HG03139 (cell line): ENCODE data around the gene RAB27B.
"Not testable (repeated sequence)": the region's sequence is repeated elsewhere in the genome, so short reads cannot be mapped to it uniquely, and the experiment has no call there.

Source experiments
- ATAC-seq: cut with Tn5 transposase; IDR thresholded peaks from one replicate; pipeline ENCODE4 v1.9.1; 2021; ENCODE audit not compliant: unreplicated experiment

Gene RAB27B, protein sequence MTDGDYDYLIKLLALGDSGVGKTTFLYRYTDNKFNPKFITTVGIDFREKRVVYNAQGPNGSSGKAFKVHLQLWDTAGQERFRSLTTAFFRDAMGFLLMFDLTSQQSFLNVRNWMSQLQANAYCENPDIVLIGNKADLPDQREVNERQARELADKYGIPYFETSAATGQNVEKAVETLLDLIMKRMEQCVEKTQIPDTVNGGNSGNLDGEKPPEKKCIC

DNA sequence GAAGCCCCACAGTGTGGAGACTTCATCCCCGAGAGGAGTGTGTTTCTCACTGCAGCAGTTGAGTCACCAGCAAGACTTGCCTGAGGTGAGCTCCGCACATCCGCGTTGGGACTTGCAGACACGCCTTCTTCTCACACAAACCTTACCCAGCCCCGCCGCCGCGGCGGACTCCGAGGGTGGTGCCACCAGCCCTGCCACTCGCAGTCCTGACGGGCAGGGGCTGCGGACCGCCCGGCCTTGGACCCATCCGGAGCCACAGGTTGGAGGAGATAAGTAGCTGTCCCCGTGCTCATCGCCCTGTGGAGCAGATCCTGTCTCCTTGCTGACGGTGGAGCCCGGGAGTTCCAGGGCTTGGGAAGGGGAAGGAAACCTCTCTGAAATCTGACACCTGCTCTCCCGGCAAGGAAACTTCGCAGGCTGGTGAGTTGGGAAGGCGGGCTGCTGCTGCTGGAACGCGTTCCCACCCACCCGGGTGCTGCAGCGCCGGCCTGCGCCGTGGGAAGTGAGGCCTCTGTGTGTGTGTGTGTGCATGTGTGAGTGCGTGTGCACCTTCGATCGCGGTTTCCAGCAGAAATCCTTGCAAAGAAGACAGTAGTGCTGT, at the start of gene RAB27B:
TSS of gene RAB27B (plus strand) at position 197 of the 601 bp plus-strand sequence. CDS start 49,109 bp downstream, outside the sequence.
- no peak for ATAC-seq

DNA sequence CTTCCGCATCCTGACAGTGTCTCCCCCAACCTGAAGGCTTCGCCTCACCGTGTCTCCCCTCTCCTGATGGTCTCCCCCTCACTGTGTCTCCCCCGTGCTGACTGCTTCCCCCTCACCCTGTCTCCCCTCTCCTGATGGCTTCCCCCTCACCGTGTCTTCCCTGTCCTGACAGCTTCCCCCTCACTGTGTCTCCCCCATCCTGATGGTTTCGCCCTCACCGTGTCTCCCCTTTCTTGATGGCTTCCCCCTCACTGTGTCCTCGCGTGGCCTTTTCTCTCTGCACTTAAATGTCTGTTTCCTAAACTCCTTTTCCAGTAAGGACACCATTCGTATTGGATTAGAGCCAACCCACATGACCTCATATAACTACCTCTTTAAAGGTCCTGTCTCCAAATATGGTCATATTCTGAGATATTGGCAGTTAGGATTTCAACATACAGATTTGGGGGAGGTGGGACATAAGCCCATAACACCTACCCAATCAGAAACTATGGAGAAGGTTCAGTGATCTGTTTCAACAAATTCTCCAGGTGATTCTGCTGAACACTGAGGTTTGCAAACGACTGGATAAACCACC, 47.9 kb upstream of the RAB27B start:
- ATAC-seq = no peak

DNA sequence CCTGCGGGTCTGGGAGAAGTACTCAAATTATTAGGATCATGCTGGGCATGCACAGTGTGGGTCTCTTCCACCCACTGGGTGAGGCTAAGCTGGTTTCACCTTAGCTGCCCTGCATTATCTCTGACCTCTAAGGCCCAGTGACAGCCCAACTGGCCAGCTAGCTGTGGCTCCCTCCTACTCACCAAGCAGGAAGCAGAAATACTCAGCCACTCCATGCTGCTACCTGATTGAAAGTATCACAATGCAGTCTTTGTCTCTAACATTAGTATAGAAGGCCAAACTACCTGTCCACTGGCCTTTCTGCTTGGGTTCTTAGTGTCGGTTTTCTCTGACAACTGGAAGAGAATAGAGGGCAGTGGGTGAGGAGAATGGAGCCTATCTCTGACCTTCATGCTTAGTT, 47.3 kb upstream of the RAB27B start:
- no peak for ATAC-seq

DNA sequence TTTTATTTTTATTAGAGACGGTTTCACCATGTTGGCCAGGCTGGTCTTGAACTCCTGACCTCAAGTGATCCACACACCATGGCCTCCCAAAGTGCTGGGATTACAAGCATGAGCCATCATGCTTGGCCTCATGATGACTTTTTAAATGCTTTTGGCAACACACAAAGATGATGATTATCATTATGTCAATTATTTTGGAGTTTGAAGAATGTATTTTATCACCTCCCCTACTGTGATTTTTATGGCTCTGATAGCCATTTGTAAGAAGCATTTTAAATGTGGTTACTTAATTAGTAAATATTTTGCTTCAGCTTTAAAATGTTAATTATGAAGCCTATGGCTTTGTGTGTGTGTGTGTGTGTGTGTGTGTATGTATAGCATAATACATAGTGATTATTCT, 45.1 kb upstream of the RAB27B start:
- ATAC-seq = no peak

DNA sequence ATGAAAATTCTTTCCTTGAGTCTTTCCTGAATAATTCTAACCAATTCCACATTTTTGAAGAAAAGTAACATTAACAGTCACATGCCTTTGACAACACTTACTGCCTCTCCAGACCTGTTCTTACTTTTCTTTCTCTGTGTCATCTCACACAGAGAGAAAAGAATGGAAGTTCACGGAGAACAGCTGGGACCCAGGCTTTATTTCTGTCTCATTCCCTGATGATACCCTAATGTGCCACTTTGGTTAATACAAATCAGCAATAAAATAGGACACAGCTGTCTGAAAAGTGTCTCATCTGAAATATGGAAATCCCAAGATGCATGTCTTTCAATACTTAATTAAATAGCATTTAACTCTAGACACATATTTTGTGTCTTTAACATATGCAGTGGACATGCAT, 42.1 kb upstream of the RAB27B start:
- ATAC-seq = no peak

DNA sequence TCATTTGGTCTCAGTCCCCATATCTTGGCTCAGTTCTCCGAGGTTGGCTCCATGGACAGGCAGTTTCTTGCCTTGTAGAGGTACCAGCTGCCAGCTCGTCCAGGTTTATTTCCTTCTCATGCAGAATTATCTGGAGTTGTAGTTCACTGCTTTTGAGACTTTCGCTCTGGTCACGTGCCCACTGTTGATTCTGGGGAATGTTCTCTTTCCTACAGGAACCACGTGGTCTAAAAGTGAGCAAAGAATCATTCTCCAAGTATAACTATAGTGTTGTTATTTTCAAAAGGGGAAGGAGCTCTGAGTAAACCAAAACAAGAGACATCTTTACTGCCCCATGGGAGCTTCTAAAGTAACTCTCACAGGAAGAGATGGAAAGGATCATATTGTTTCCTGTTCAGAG, 41.2 kb upstream of the RAB27B start:
- ATAC-seq = no peak

DNA sequence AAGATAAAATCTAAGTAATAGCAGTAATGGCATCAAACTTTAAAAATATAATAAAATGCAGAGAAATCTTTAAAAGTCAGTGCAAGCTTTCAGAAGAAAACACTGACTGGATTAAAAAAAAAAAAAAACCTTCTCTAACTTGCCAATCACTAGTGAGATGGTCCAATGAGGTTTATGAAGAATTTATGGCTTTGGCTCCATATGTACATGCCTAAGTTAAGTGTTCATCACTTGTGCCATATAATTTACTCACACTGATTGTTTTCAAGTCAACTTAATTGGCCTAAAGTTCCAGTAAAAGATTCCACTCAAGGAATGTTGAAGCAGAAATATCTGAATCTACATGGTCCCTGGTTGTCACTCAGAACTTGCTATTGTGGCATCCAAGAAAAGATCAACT, 40.7 kb upstream of the RAB27B start:
- ATAC-seq = no peak

DNA sequence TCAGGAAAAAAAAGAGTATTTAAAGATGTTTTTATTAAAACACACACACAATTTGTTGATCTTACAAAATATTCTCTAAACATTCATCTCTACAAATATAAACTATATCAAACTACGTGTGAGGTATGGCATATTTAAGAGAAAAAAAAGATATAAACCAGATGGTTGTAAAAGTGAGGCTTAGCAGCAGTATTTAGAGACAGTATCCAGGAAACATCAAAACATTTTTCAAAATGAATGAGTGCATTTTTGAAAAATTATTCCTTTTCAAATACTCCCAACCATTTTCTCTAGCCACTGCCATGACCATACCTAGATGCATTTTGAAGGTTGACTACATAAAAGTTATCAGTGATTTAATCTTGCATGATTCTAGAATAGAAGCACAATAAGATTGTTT, 38.2 kb upstream of the RAB27B start:
- ATAC-seq = no peak

DNA sequence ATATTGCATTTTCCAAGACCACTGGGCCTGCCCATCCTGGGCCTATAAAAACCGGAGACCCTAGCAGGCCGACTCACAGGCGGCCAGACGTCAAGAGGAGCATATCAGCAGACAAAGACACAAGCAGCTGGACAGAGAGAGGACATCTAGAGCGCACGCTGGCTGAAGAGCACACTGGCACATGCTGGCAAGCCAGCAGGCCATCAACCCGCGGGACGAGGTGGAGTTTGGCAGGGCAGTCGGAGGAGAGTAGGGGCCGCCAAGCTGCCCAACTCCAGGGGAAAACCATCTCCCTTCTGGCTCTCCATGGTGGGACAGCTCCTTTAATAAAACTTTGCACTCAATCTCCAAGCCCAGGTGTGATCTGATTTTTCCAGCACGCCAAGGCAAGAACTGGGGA, 36.6 kb upstream of the RAB27B start:
- ATAC-seq = no peak

DNA sequence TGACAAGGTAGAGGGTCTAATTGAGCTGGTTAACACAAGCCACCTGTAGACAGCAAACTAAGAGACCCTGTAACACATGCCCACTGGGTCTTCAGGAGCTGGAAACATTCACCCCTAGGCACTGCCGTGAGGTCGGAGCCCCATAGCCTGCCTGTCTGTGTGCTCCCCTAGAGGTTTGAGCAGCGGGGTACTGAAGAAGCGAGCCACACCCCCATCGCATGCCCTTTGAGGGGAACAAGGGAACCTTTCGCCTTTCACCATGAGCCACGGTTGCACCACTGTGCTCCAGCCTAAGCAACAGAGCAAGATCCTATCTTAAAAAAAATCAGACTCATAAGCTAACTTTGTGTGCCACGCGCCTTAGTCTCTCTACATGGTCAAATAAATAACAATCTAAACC, 36.2 kb upstream of the RAB27B start:
- ATAC-seq = no peak

DNA sequence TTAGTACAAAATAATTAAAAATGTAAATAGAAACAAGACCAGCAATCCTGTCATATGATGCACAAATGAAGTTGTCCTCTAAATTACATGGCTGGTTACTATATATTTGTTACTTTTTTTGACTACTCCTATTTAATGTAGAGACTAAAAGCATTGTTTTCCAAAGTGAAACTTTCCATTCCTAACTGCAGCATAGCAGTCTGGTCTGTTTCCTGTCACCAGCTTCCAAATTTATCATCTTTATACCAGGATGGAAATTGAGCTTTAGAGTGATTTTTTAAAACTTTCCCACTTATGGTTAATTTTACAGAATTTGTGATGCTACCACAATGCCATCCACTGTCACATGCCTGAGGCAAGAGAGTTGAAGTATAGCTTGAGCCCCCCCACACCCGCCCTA, 33.5 kb upstream of the RAB27B start:
- ATAC-seq = no peak

DNA sequence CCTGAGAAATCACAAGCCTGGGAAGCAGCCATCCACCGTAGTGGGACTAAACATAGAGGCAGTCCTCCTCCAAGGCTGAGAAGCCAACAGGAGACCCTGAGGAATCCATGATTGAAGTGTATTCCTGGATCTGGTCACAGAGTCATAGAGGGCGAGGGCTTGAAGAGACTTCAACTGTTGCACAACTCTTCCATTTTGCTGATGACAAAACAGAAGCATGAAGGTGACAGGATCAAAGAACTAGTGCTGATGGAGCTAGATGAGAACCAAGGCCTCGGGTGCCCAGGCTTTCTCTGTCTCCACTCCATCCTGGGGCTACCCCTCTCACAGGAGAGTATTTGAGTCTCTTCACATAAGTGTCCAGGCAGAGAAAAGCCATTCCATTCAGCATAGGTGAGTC, 30.1 kb upstream of the RAB27B start:
- no peak for ATAC-seq

DNA sequence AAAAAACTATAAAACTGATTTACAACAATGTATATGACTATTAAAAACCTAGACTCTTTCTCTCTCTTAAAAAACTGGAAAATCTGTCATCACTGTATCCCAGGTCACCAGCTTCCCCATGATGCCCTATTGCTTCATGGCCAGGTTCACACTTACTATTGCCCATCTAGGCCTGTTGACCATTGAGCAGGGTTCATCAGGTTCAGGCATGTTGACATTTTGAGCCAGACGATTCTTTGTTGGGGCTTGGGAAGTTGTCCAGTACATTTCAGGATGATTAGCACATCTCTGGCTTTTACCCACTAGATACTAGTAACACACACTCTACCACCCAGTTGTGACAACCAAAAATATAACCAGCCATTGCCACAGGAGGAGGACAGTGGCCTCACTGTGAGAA, 26.9 kb upstream of the RAB27B start:
- ATAC-seq = no peak

DNA sequence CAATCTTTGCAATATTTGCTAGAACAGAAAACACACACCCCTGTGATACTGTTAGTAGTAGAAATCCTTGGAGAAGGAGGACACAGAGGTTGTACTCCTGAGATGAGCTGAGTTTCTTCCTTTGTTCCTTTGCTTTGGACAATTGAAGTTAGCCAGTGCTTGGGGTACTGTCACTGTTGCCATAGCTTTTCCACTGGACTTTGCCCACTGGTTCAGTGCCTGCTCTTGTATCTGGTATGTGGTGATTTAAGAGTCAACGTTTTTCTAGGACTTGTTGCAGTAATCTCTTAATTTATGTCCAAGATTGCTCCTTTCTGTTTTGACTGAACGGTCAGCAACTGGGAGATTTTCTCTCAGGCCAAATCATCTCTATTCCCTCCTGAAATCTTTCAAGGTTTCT, 26.1 kb upstream of the RAB27B start:
- ATAC-seq = no peak

DNA sequence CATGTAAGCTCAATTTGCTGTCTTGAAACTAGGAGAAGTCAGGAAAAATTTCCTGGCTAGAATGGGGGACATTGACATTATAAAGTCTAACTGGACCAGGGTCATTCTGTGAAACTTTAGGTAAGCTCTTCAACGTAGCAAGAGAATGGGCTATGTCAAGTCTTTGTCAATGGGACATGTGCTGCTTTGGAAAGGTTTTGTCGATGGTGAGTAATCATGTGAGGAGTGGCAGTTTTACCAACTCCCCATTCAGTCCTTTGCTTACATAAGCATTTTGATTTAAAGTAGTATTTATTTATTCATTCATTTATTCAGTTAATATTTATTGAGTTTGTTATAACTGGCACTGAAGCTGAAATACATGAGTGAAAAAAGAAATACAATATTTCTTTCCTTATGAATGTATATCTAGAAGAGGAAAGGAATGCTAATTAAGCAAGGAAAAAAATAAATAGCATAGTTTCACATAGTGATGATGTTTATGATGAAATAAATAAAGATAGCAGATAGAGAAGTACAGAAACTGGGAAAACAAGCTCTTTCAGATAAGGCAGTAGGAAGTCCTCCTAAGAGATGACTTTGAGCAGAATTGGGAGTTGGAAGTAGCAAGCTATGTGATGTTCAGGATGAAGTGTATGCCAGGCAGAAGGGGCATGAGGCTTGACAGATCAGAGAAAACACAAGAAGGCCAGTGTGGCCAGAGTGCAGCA, 25.4 kb upstream of the RAB27B start:
- no peak for ATAC-seq

DNA sequence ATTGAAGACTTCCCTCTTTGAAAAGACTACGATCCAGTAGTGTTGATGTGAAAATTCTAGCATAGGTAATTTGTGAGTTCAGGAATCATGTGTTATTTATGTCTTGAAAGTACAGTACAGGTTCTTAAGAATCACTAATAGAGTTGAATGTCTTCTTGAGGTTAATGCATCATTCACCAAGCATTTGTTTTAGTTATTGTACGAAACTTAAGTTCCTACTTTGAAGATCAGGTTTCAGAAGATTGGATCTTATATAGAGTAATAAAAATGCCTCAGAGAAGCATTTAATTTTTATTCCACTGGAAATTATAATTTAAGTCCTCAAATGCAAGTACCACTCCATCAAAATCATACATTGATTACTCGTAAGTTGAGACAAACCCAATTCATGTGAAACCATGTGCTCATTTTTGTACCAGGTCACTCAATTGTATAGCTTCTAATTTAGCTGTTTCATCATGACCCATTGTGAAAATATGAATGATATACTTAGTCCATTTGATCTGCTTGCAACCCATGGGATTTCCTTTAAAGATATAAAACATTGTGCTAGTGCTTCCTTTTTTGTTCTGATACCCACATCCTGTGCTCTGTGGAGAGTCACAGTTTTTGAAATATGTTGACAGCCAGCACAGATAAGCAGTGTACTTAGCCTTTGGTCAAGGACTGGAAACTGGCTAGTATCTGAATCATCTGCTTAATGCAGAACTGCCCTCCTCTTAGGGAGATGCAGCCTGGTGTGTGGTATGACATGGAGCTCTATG, 22.5 kb upstream of the RAB27B start:
- ATAC-seq = no peak

DNA sequence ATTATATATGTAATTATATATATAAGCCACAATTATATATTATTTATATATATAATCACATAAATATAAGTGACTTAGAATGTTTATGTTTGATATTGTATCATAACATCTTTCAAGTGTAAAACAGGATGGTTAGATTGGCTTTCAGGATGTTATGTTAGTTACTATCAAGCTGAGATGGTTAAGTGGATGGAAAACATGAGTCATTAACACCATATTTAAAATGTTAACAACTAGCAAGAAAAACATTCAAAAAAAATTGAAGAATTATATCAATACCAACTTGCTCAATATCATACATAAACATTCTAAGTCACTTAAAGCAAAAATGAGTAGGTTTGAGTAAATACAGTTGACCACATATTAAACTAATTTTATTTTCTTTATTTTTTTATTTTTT, 21.8 kb upstream of the RAB27B start:
- no peak for ATAC-seq

DNA sequence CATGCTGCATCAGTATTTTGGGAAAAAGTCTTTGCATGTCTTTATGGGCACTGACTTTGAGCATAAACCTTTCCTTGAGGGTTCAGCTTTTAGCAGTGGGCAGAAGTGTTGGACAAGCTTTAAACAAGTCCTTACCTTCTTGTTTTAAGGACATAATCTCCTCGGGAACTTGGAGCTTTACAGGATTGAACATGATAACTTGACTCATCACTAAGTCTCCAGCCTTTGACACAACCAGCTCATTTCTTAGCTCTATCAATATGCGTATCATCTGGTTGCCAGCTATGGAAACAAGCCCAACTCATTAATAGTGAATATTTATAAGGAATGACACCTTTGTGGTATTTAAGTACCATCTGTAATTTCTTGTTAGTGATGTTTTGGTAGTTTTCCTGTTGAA, 21.0 kb upstream of the RAB27B start:
- no peak for ATAC-seq

DNA sequence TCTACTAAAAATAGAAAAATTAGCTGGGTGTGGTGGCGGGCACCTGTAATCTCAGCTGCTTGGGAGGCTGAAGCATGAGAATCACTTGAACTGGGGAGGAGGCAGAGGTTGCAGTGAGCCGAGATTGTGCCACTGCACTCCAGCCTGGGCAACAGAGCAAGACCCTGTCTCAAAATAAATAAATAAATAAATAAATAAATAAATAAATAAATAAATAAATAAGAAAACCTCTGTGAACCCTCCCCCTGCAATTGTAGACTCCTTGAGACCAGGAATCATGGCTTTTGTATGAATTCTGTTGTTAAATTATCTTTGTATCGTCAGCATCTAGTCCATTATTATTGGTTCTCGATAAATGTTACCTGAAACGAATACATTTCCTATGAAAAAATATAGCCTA, 17.6 kb upstream of the RAB27B start:
- not testable (repeated sequence) for ATAC-seq

DNA sequence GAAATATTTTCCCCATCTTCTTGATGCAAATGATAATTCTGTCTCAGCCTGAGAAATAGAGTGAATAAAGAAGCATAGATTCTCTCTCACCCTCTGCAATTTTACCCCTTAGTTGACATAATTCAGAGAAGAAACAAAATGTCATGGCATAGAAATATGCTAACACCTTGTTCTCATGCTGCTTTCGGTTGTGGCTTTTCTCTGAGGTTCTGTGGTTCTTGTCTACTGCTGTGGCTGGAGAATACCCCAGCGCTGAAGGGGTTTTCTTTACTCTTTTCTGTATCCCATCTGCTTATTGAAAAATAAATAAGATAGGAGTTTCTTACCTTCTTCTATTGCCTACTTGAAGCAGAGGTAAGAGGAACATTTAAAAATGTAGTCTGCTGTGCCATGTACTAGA, 15.4 kb upstream of the RAB27B start:
- no peak for ATAC-seq

DNA sequence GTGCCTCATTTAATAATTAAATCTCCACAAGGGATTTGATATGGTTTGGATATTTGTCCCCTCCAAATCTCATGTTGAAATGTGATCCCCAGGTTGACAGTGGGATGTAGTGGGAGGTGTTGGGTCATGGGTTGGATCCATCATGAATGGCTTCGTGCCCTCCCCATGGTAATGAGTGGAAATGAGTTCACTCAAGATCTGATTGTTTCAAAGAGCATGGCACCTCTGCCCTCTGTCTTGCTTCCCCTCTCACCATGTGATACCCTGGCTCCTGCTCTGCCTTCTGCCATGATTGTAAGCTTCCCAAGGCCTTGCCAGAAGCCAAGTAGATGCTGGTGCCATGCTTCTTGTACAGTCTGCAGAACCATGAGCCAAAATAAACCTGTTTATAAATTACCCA, 15.0 kb upstream of the RAB27B start:
- ATAC-seq = no peak
